Omental fat pad (tissue), 4 donors: ENCODE results near the gene LRRC51. TPM values are rescaled to one million over a fixed set of nuclear protein-coding genes. Genes with fewer than 3 reads are reported as not detected.

Experiments
- ATAC-seq: fragments of 150-250 bp; one replicate; pipeline ENCODE4 v1.9.1; 2016; ENCODE audit warnings: mild to moderate bottlenecking, moderate library complexity; ENCODE audit not compliant: low FRiP score
- DNase-seq: peaks from one replicate; pipeline ENCODE4 v3.0.0-alpha.2; 2019; ENCODE audit warnings: low spot score
- total RNA-seq, 4 donors: library from RNA; depleted of rRNA; stranded (reverse); fragments of >200 nt; gene quantifications; one replicate each; pipeline ENCODE4 v1.1.0, GENCODE V29; 2016
- TF ChIP-seq, protein P1 (sequence below), 3 donors: fragments of 450-650 bp; IDR thresholded peaks; one replicate each; pipeline ENCODE4 v1.5.1; 2016 to 2017; ENCODE audit warnings: antibody characterized with exemption in 3 of 3, mild to moderate bottlenecking in 3 of 3, moderate library complexity in 2 of 3

The LRRC51 gene
- total RNA-seq, 4 donors from 2014 or later: 4.0 to 10.0 (median 5.4) TPM

GRCh38 chr11:72098741-72099140 lies 18.1 kb downstream of the LRRC51 start:
- TF ChIP-seq, protein P1, sequence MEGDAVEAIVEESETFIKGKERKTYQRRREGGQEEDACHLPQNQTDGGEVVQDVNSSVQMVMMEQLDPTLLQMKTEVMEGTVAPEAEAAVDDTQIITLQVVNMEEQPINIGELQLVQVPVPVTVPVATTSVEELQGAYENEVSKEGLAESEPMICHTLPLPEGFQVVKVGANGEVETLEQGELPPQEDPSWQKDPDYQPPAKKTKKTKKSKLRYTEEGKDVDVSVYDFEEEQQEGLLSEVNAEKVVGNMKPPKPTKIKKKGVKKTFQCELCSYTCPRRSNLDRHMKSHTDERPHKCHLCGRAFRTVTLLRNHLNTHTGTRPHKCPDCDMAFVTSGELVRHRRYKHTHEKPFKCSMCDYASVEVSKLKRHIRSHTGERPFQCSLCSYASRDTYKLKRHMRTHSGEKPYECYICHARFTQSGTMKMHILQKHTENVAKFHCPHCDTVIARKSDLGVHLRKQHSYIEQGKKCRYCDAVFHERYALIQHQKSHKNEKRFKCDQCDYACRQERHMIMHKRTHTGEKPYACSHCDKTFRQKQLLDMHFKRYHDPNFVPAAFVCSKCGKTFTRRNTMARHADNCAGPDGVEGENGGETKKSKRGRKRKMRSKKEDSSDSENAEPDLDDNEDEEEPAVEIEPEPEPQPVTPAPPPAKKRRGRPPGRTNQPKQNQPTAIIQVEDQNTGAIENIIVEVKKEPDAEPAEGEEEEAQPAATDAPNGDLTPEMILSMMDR (IDR thresholded peaks at IDR 0.05): no peak
- ATAC-seq: no peak
- no peak for DNase-seq

DNA sequence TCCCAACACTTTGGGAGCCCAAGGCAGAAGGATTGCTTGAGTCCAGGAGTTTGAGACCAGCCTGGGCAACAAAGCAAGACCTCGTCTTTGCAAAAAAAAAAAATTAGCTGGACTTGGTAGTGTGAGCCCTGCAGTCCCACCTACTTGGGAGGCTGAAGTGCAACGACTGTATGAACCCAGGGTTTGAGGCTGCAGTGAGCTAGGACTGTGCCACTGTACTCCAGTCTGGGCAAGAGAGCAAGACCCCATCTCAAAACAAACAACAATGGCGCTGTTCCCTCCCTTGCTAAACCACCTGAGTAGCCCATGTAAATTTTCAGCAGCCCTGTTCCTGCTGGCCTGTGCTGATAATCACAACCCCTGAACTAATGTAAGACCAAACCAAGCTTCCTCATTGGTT lies 19.4 kb downstream of the LRRC51 start:
- DNase-seq: no peak
- ATAC-seq: no peak
- TF ChIP-seq, protein P1 (IDR thresholded peaks at IDR 0.05): no peak

GRCh38 chr11:72100462-72100861 lies 19.8 kb downstream of the LRRC51 start:
- ATAC-seq (no peak), DNase-seq (no peak)
- TF ChIP-seq, protein P1 (IDR thresholded peaks at IDR 0.05): no peak

DNA sequence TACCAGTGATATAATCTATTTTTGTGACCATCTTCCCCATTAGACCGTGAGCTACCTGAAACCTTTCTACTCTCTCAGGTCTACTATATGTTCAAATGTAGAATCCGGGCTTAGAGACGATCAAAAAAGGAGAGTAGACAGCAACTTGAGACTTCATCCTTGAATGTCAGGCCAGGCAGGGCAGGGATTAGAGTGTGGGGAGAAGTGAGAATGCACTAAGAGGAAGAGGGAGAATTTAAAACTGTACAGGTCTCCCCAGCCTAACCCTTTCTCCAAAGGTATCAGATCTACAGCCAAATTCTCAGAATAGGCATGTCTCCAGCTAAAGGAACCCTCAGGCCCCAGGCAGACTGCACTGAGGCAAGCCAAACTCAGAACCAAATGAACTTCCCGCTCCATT lies 21.5 kb downstream of the LRRC51 start:
- TF ChIP-seq, protein P1 (IDR thresholded peaks at IDR 0.05): no peak
- DNase-seq: no peak
- no peak for ATAC-seq

DNA sequence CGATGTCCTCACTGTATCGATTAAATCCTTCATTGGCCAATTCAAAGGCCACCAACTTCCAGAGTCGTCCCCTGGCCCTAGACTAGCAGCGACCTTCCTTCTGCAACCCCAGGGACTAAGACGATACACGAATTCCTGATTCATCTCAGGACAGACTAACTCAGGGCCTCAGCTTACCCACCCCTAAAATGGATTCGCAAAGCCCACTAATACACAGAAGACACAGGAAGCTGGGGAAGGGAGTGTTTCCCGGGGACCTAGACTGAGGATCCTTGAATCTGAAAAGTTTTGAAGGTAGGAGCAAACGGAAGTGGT lies 21.9 kb downstream of the LRRC51 start:
- ATAC-seq: no peak
- TF ChIP-seq, protein P1 (IDR thresholded peaks at IDR 0.05): no peak
- DNase-seq: no peak

- TF ChIP-seq, protein P1 (IDR thresholded peaks at IDR 0.05): peak in 1 of 3 donors; percentile 62
- peak; percentile 99 for ATAC-seq
- peak; percentile 99 for DNase-seq
These were observed 22.5 kb downstream of the LRRC51 start, which contains the start of gene LAMTOR1 for GRCh38 chr11:72102946-72103753. LAMTOR1 (minus strand) TSS chr11:72103297; CDS start chr11:72103224, 73 bp downstream.

- DNase-seq (no peak), ATAC-seq (no peak)
- TF ChIP-seq, protein P1 (IDR thresholded peaks at IDR 0.05): no peak
These were observed 23.1 kb downstream of the LRRC51 start for GRCh38 chr11:72103754-72104167.
